Fibroblast of pulmonary artery (primary cell): ENCODE measurements around the gene GPR82.

Experiments used
- DNase-seq: peaks from one replicate; pipeline ENCODE4 v3.0.0-alpha.2; 2010; ENCODE audit warnings: low read depth
- H3K4me3 ChIP-seq: replicated peaks from 2 replicates; pipeline ENCODE4 v1.5.1; 2011; ENCODE audit warnings: low read depth, mild to moderate bottlenecking, control low read depth, low read length, moderate library complexity
- TF ChIP-seq, protein P1 (sequence below): IDR thresholded peaks from 2 replicates; pipeline ENCODE4 v1.5.1; 2011; ENCODE audit warnings: mild to moderate bottlenecking, control low read depth, low read length, inconsistent platforms; ENCODE audit errors: missing control alignments

The GPR82 gene

GRCh38 chrX:41688835-41689234 lies 35.1 kb upstream of the GPR82 start, which contains the start of gene GPR34:
TSS of gene GPR34 (plus strand) at chrX:41688973. CDS start at chrX:41695634, 6,661 bp downstream.
- DNase-seq, result no peak
- no peak within 1 kb of the TSS for H3K4me3 ChIP-seq
- TF ChIP-seq, protein P1, sequence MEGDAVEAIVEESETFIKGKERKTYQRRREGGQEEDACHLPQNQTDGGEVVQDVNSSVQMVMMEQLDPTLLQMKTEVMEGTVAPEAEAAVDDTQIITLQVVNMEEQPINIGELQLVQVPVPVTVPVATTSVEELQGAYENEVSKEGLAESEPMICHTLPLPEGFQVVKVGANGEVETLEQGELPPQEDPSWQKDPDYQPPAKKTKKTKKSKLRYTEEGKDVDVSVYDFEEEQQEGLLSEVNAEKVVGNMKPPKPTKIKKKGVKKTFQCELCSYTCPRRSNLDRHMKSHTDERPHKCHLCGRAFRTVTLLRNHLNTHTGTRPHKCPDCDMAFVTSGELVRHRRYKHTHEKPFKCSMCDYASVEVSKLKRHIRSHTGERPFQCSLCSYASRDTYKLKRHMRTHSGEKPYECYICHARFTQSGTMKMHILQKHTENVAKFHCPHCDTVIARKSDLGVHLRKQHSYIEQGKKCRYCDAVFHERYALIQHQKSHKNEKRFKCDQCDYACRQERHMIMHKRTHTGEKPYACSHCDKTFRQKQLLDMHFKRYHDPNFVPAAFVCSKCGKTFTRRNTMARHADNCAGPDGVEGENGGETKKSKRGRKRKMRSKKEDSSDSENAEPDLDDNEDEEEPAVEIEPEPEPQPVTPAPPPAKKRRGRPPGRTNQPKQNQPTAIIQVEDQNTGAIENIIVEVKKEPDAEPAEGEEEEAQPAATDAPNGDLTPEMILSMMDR, result no peak

GRCh38 chrX:41689711-41690110 lies 34.3 kb upstream of the GPR82 start:
- TF ChIP-seq, protein P1, result no peak
- no peak for DNase-seq
- H3K4me3 ChIP-seq, result no peak overlapping the region

GRCh38 chrX:41692162-41692749 lies 31.7 kb upstream of the GPR82 start:
- peak; percentile 70 for DNase-seq
- TF ChIP-seq, protein P1, result no peak
- no peak overlapping the region for H3K4me3 ChIP-seq

DNA sequence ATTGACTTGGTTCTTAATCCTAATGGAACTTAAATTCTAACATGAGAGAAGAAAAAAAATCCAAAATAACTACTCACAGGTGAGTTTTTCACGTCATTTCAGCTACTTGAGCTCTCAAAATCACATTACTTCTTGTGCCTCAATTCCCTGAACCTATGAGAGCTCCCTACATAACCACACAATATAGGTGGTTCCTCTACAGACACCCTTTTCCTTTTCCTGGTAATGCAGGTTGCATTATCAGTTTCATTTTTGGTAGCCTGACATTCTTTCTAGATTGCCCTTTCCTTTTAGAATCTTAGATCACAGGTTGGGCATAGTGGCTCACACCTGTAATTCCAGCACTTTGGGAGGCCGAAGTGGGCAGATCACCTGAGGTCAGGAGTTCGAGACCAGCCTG lies 31.0 kb upstream of the GPR82 start:
- TF ChIP-seq, protein P1, result no peak
- no peak for DNase-seq
- no peak overlapping the region for H3K4me3 ChIP-seq

GRCh38 chrX:41695426-41695825 lies 28.6 kb upstream of the GPR82 start:
- no peak overlapping the region for H3K4me3 ChIP-seq
- TF ChIP-seq, protein P1, result no peak
- peak; percentile 47 for DNase-seq

GRCh38 chrX:41703574-41704029 lies 20.4 kb upstream of the GPR82 start:
- no peak overlapping the region for H3K4me3 ChIP-seq
- TF ChIP-seq, protein P1, result no peak
- DNase-seq, result no peak

DNA sequence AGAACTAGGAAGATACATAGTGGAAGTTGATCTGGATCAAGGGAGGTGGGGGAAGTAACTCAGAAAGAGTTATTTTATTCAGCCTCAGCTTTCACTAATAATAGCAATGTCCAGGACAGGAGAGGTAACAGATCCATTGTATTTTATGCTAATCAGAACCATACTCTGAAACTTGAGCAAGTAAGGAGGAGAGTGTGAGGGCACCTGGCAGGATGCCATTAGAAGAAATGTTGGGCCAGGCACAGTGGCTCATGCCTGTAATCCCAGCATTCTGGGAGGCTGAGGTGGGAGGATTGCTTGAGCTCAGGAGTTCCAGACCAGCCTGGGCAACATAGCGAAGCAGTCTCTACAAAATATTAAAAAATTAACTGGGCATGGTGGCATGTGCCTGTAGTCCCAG lies 18.9 kb upstream of the GPR82 start:
- TF ChIP-seq, protein P1, result no peak
- DNase-seq, result no peak
- no peak overlapping the region for H3K4me3 ChIP-seq
